SHP77 treated with DMSO at 0.1 percent for 48 hours (cell line): ENCODE data around the gene CPNE9.

Source experiments
- DNase-seq: peaks from one replicate; lab custom pipeline; 2025; lab: John Stamatoyannopoulos, UW

Gene CPNE9

GRCh38 chr3:9686703-9687102 lies 16.9 kb upstream of the CPNE9 start:
- DNase-seq = no peak

GRCh38 chr3:9687514-9687913 lies 16.1 kb upstream of the CPNE9 start:
- no peak for DNase-seq

- DNase-seq = no peak
Observed at GRCh38 chr3:9688961-9689360, 14.7 kb upstream of the CPNE9 start.

GRCh38 chr3:9689757-9690156 lies 13.9 kb upstream of the CPNE9 start:
- no peak for DNase-seq

- no peak for DNase-seq
Observed at GRCh38 chr3:9690451-9691450, 12.9 kb upstream of the CPNE9 start.

GRCh38 chr3:9691636-9692035 lies 12.0 kb upstream of the CPNE9 start:
- DNase-seq = no peak

- DNase-seq = no peak
Observed at GRCh38 chr3:9692416-9692815, 11.2 kb upstream of the CPNE9 start.

GRCh38 chr3:9695345-9695744 lies 8.3 kb upstream of the CPNE9 start:
- no peak for DNase-seq

- no peak for DNase-seq
Observed at GRCh38 chr3:9695746-9696145, 7.9 kb upstream of the CPNE9 start.

- DNase-seq = no peak
Observed at GRCh38 chr3:9696480-9697220, 7.0 kb upstream of the CPNE9 start.

GRCh38 chr3:9697892-9698291 lies 5.7 kb upstream of the CPNE9 start:
- DNase-seq = no peak

- DNase-seq = no peak
Observed at GRCh38 chr3:9698293-9698692, 5.3 kb upstream of the CPNE9 start.

- no peak for DNase-seq
Observed at GRCh38 chr3:9700536-9700935, 3.1 kb upstream of the CPNE9 start.

GRCh38 chr3:9701006-9701405 lies 2.6 kb upstream of the CPNE9 start:
- no peak for DNase-seq

GRCh38 chr3:9701711-9702110 lies 1.9 kb upstream of the CPNE9 start:
- no peak for DNase-seq

- DNase-seq = no peak
Observed at GRCh38 chr3:9703240-9703639, 393 bp upstream of the CPNE9 start.

- DNase-seq = no peak
Observed at GRCh38 chr3:9704347-9705322, 1.0 kb downstream of the CPNE9 start.

GRCh38 chr3:9710174-9710739 lies 6.6 kb downstream of the CPNE9 start:
- DNase-seq = no peak

GRCh38 chr3:9712415-9712814 lies 8.8 kb downstream of the CPNE9 start:
- DNase-seq = no peak

GRCh38 chr3:9713142-9713541 lies 9.5 kb downstream of the CPNE9 start:
- DNase-seq = no peak

- no peak for DNase-seq
Observed at GRCh38 chr3:9715136-9715535, 11.5 kb downstream of the CPNE9 start.
